GM19240 (cell line): ENCODE data around the gene SLC6A16.
"Not testable (repeated sequence)": the region's sequence is repeated elsewhere in the genome, so short reads cannot be mapped to it uniquely, and the experiment has no call there.

Source experiments
- DNase-seq: peaks from one replicate; pipeline ENCODE4 v3.0.0; 2011; ENCODE audit warnings: low spot score; ENCODE audit not compliant: insufficient read length

SLC6A16 gene

DNA sequence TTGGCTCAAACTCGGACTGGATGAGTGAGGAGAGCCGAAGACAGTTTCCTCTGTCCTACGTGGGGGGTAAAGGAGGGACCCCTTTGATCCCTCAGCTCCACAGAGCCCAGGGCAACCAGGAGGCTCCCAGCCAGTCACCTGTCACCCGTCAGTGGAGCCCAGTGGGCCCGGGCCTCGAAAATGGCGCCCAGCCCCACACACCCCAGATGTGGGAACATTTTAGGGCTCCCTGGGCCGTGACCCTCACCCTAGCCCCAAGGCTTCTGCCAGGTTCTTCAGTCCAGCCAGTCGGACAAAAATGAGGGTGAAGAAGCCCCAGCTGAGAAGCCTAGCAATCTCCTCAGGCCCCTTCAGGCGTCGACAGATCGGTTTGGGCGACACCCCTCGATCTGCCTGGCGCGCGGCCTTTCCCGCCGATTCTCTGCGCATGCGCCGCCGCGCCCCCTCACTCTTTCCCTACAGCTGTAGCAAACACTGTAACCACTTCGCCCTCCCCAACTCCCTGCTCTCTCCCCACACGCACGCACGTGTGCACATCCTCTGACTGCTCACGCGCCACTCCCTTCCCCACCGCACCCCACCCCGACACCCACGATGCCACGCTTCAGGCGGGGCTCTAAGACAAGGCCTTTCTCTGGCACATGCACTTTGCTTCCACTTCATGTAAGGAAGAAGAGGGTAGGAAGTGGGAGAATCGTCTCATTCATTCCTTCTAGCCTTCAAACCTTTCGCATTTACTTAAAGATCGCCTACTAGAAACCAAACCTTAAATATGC is at the start of gene SLC6A16:
Gene SLC6A16 (minus strand): TSS at position 391 of the 776 bp plus-strand sequence. CDS start 13,844 bp downstream, outside the sequence.
- no peak for DNase-seq

GRCh38 chr19:49373174-49373573 is 48.2 kb upstream of the SLC6A16 start:
- not testable (repeated sequence) for DNase-seq

DNA sequence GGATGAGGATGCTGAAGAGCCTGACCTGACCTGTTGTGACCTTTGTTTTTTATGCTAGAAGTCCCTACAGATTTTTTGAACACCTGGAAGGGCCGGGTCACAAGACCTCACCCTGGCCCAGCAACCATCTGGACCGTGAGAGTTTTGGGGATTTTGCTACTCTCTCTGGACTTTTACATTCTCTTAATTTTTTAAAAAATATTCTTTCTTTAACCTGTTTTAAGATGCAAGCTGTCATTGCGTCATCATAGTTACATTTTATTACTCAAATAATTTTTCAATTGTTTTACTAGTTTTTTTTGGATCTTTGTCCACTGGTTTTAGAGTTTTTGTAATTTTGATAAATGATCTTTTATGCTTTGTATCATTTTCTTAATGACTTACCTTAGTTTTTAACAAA is 46.2 kb upstream of the SLC6A16 start:
- DNase-seq: no peak

GRCh38 chr19:49368711-49369358 is 43.8 kb upstream of the SLC6A16 start:
- no peak for DNase-seq

- DNase-seq: no peak
These were observed 41.1 kb upstream of the SLC6A16 start for GRCh38 chr19:49366110-49366509.

GRCh38 chr19:49364083-49364737 is 39.2 kb upstream of the SLC6A16 start:
- DNase-seq: no peak

GRCh38 chr19:49363268-49364082 is 38.5 kb upstream of the SLC6A16 start, which contains the start of gene DKKL1:
Gene DKKL1 (plus strand): TSS chr19:49363877. CDS start chr19:49363999, 122 bp downstream.
- DNase-seq: peak; percentile 67

DNA sequence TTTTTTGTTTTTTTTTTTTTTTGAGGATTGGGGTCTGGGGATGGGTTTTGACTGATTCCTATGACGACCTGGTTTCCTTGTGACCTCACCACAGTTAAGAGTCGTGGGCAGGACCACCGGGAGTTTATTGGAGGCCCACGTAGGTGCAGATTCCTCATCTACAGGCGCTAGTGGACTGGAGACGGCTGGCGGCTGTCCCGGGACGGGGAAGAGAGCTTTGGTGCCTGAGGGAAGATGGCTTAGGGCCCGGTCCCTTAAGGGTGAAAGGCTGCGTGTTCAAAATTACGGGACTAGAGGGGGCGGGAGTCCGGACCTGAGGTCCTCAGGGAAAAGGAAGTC is 37.9 kb upstream of the SLC6A16 start:
- no peak for DNase-seq

DNA sequence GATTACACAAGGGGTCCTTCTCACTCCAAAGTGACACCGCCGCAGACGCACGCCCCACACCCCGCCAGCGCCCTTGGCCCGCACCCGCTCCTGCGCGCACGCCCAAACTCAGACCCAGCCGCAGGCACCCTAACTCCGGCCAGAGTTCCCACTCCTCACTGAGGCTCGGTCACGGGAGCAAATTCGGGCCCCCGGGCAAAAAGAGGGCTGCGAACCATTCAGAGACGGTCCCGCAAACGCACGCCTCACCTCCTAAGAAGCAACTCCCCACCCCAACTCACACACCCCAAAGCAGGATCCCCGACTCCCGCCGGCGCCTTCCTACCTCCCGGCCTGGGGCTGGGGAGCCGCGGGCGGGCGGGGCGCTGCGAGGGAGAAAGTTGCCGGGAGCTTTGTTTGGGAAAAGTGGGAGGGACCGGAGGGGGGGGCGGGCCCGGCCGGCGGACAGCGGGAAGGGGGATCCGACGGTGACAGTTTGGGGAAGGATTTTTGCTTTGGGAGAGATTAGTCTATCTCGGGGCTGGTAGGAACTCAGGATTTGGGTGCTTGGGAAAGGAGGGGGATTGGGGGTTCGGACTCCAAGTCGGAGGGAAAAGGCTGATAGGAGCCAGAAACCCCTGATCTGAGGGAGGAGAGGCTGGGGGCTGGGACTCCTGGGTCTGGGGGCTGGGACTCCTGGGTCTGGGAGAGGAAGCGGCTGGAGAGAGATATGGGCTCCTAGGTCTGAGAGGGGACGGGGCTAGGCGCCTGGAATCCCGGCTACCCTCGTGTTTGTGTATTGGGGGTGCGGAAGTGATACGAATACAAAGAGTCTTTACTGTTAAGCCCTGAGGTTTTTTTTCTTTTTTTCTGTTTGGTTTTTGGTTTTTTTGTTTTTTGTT is 37.3 kb upstream of the SLC6A16 start, which contains the start of gene TEAD2:
Gene TEAD2 (minus strand): TSS at position 369 of the 881 bp plus-strand sequence. CDS start 2,341 bp downstream, outside the sequence.
- DNase-seq: no peak

GRCh38 chr19:49361438-49362047 is 36.6 kb upstream of the SLC6A16 start:
- DNase-seq: no peak

DNA sequence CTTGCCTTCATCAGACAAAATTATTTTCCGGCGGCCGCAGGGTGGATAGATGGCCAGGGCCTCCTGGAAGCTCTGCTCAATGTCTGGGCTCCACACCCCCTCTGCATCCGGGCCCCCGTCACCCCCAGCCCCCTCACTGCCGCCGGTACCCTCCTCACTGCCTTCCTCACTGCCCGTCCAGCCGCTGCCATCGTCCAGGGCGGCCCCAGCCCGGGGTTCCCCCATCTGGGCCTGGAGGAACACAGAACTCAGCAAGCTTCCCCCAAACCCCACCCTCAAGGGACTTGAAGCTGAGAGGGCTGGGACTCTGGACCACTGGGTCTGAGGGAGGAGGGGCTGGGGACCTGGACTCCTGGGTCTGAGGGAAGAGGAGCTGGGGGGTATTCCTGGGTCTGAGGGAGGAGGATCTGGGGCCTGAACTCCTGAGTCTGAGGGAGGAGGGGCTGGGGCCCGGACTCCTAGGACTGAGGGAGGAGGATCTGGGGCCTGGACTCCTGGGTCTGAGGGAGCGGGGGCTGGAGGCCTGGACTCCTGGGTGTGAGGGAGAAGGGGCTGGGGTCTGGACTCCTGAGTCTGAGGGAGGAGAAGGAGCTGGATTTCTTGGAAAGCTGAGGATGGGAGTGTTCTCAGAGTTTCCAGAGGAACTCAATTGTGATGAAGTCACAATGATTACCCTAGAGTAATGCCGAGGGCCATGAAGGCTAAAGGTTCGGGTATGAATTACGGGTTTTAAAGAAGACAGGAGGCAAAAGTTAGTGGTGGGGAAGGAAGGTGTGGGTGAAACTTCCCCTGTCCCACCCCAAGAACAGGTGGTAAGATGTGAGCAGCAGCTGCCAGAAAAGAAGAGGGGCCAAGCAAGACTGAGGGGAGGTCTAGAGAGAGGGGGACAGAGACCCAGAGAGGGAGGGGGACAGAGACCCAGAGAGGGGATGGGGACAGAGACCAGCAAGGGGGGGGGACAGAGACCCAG is 35.1 kb upstream of the SLC6A16 start:
- DNase-seq: no peak

- no peak for DNase-seq
These were observed 32.2 kb upstream of the SLC6A16 start for GRCh38 chr19:49357186-49357585.

DNA sequence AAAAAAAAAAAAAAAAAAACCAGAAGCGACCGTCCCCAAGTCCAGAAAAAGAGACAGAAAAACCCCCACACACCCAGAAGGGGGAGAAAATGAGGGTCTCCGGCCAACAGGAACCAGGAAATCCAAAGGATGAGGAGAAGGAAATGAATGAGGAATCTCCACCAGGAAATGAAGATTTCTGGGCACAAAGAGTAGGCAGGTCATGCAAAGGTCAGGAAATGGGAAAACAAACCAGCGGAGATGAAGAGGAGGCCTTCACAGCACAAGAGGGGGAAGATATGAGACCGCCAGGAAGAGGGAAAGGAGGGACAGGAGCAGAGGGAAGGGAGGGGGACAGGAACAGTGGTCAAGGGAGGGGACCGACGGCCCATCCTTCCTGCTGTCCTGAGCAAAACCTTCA is 31.4 kb upstream of the SLC6A16 start:
- DNase-seq: no peak

GRCh38 chr19:49355909-49356353 is 30.9 kb upstream of the SLC6A16 start:
- DNase-seq: no peak

GRCh38 chr19:49349567-49349966 is 24.6 kb upstream of the SLC6A16 start:
- DNase-seq: no peak

GRCh38 chr19:49348305-49349189 is 23.6 kb upstream of the SLC6A16 start:
- no peak for DNase-seq

- DNase-seq: no peak
These were observed 22.8 kb upstream of the SLC6A16 start for GRCh38 chr19:49347835-49348234.

- no peak for DNase-seq
These were observed 22.2 kb upstream of the SLC6A16 start for GRCh38 chr19:49347191-49347590.
